ENCODE data around the gene B3GAT1.
"Not testable (repeated sequence)": the region's sequence is repeated elsewhere in the genome, so short reads cannot be mapped to it uniquely, and the experiment has no call there.

B3GAT1 gene

GRCh38 chr11:134350381-134350780 lies 61.7 kb downstream of the B3GAT1 start:
- DNase-seq, result no peak

- no peak for DNase-seq
These were observed 62.2 kb downstream of the B3GAT1 start for GRCh38 chr11:134349802-134350355.

DNA sequence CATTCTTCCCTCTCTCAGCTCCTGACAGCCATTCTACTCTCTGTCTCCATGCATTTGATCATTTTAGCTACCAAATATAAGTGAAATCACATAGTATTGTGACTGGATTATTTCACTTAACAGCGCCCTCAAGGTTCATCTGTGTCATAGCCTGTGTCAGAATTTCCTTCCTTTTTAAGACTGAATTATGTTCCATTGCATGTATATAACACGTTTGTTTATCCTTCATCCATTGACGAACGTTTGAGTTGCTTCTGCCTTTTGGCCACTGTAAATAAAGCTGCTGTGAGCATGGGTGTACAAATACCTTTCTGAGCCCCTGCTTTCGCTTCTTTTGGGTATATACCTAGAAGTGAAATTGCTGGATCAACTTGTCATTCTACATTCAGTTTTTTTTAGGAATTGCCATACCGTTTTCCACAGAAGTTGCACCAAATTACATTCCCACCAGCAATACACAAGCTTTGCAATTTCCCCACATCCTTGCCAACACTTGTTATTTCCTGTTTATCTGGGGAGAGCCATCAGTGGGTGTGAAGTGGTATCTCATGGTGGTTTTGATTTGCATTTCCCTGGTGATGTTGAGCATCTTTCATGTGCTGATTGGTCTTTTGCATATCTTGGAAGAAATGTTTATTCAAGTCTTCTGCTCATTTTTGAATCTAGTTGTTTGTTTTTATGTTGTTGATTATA lies 62.8 kb downstream of the B3GAT1 start:
- no peak for DNase-seq

DNA sequence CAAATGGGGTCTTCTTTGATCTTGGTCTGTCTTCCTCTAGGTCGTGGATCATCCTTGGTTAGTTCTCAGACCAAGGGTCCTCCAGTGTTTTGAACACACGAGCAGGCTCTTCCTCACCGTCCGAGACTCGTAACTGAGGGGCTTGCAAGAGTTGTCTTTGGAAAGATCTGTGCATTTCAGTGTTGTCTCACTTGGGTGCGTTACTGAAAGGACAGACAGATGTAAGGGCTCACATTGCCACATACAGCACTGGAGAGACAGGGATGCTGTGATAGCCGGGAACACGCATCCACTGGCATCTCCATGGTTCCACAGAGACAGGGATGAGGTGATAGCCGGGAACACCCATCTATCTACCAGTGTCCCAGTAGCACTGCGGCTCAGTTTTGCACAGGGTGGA lies 64.6 kb downstream of the B3GAT1 start:
- DNase-seq, result no peak

- no peak for DNase-seq
These were observed 65.1 kb downstream of the B3GAT1 start for GRCh38 chr11:134346976-134347350.

DNA sequence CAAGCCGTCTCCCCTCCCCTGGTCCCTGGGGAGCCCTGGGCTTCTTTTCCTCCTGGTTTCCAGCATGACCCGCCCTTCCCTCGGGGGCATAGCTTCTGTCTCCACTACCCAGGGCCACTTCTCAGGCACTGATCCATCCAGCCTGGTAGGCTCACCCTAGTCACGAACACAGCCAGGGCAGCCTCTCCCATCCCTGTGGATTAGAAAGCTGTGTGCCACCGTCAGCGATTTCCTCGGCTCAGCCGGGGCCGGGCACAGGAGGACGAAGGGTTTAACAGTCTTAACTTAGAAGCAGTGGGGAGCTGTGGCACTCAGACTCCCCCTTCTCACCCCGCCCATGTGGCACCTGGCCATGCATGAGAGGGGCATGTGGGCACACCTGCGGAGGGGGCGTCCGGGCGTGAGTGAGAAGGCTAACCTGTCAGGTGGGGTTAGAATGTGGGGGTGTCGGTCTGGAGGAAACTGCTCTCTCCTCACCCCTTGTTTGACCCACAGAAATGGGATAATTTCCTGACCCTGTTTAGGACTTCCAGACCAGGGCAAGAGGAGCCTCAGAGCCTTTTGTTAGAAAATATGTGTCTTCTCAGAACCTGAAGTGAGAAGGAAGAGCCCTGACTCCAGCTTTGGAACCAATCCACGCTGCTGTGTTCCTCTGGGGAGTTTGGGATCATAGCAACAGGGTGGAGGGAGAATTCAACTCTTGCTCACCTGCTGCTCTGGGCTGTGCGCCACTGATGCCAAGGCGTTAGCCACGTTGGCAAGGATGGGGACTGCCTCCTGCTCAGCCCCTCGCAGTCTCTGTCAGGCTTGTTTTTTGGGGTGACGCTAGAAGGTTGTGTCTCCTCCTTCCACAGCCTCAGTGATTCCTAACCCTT lies 65.7 kb downstream of the B3GAT1 start:
- no peak for DNase-seq

DNA sequence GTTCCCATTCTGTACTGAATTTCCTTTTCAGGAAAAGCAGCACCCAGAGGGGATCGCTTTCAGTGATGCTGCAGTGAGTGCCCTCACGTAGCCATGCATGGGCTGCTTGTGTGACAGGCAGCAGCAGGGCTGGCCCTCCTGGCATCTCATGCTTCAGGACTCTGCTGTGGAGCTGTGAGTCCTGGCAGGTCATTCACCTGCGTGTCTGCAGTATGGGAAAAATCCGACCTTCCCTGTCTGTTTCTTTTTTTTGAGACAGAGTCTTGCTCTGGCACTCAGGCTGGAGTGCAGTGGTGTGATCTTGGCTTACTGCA lies 66.8 kb downstream of the B3GAT1 start:
- DNase-seq, result no peak

GRCh38 chr11:134344497-134345236 lies 67.4 kb downstream of the B3GAT1 start:
- DNase-seq, result not testable (repeated sequence)

- no peak for DNase-seq
These were observed 68.4 kb downstream of the B3GAT1 start for GRCh38 chr11:134343646-134344045.

DNA sequence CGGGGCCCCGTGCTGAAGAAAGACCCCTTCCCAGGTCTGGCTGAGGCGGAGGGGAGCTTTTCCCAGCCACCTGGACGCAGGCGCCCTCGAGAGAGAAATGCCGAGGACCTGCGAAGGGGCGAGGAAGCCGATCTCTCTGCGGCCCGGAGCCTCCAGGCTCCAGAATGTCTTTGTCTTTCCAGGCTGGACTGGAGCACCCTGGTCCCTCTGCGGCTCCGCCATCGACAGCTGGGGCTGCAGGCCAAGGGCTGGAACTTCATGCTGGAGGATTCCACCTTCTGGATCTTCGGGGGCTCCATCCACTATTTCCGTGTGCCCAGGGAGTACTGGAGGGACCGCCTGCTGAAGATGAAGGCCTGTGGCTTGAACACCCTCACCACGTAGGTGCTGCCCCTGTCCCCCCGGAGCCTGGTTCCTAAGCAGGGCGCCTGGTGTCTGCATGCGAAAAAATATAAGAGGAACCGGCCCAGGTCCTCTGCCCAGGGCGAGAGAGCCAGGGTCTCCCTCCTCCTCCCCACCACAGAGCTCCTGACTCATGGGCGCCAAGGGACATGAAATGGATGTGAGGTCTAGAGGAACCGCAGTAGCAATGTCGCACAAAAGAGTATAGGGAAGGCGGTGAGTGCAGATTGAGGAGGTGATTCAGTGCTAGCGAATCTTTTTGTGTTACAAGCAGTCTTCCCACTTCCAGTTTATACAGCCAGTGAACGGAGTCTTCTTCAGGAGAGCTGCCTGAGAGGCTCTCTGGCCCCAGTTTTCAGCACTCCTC lies 69.3 kb downstream of the B3GAT1 start:
- DNase-seq, result no peak

GRCh38 chr11:134341805-134342571 lies 70.1 kb downstream of the B3GAT1 start:
- no peak for DNase-seq

- DNase-seq, result no peak
These were observed 71.6 kb downstream of the B3GAT1 start for GRCh38 chr11:134340354-134340964.

DNA sequence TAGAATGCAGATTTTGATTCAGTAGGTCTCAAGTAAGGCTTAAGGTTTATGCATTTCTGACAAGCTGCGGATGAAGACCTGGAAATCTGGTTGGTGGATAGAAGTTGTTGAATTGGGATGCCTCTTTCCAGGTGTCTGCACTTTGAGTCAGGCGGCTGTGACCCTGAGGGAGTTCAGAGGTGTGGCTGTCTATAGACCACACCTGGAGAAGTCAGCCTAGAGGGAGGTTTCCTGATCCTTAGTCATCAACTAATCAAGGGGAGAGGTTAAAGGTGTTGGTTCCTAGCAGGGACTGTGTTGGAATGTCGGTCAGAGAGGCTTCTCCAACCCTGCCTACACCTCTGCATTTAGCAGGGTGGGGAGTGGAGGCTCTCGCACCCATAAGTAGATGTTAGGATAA lies 72.3 kb downstream of the B3GAT1 start:
- no peak for DNase-seq

DNA sequence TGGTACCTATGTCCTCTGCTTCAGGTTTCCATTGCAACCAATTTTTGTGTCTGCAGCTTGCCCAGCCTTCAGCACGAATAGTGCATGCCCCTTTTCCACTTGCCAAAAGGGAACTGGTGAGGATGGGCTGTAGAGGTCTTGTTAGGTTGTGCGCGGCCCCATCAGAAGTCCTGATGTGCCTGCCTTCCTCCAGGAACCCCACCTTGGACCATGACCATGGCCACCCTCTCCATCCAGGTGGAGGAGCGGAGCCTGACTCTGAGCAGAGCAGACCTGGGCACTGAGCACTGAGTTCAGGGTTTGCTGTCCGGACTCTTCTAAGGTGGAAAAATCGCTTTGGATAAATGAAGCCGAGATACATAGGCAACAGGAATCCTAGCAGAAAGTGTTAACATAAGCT lies 73.4 kb downstream of the B3GAT1 start:
- DNase-seq, result no peak

DNA sequence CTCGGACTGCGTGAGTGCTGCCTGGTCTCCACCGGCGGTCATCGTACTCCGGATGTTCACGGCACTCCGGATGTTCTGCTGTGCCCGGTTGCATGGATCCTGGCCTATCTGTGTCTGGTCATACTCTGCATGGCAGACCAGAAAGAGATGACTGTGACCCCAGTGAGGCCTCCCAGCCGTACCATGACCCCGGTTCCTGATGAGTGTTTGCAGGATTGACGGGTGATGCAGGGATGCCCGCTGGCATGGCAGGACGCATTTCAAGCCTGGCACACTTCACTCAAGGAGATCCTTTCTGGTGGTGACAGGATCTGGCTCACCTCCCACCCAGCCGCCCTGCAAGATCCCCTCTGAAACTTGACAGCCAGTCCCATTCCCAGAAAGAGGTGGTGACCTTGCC lies 74.0 kb downstream of the B3GAT1 start:
- no peak for DNase-seq

- DNase-seq, result no peak
These were observed 75.0 kb downstream of the B3GAT1 start for GRCh38 chr11:134337051-134337450.

- no peak for DNase-seq
These were observed 77.1 kb downstream of the B3GAT1 start for GRCh38 chr11:134334796-134335571.

DNA sequence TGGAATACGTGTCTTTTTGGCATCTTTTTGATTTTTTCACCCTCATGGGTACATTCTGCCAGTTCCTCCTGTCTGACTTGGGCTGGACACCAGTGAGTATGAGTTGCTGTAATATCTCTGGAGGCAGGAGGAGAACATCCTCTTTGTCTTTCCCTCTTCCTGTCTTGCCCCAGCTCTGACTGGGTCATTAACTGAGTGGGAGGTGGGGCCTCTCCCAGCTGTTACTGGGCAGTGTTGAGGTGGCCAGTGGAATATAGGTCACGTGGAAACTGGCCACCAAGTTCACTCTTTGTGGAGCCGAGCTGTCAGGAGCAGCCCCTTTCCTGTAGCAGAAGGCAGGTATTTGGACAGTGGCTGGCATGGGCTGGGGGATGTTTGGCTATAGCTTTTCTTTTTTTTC lies 78.1 kb downstream of the B3GAT1 start:
- DNase-seq, result no peak

GRCh38 chr11:134333312-134333711 lies 78.7 kb downstream of the B3GAT1 start:
- no peak for DNase-seq

- no peak for DNase-seq
These were observed 79.3 kb downstream of the B3GAT1 start for GRCh38 chr11:134332782-134333181.

GRCh38 chr11:134332189-134332631 lies 79.8 kb downstream of the B3GAT1 start:
- DNase-seq, result no peak

Data from DMS 273 treated with DMSO at 0.1 percent for 48 hours (cell line).